Uterus (tissue), 4 donors: ENCODE measurements around the gene C19orf73. TPM values are rescaled to one million over a fixed set of nuclear protein-coding genes. Genes with fewer than 3 reads are reported as not detected.

Experiments used
- DNase-seq, 2 donors: peaks; one replicate each; pipeline ENCODE4 v3.0.0-alpha.2; 2019 to 2020
- H3K27ac ChIP-seq, 2 donors: fragments of 200-600 bp; sonication (generic); 1 replicate in 1 of 2; 2 replicates in 1 of 2; pipeline ENCODE4 v1.5.1; 2016 to 2018
- H3K27me3 ChIP-seq, 2 donors: fragments of 200-600 bp; sonication (generic); one replicate each; pipeline ENCODE4 v1.5.1; 2018 to 2019; ENCODE audit warnings: control low read depth in 1 of 2
- H3K36me3 ChIP-seq, 2 donors: fragments of 200-600 bp; sonication (generic); one replicate each; pipeline ENCODE4 v1.5.1; 2019; ENCODE audit warnings: control low read depth in 1 of 2
- H3K4me1 ChIP-seq, 2 donors: fragments of 200-600 bp; sonication (generic); one replicate each; pipeline ENCODE4 v1.5.1; 2018 to 2019; ENCODE audit warnings: control low read depth in 1 of 2
- H3K4me3 ChIP-seq, 2 donors: fragments of 200-600 bp; sonication (generic); 1 replicate in 1 of 2; 2 replicates in 1 of 2; pipeline ENCODE4 v1.5.1; 2018 to 2019; ENCODE audit warnings: mild to moderate bottlenecking in 1 of 2
- H3K9me3 ChIP-seq, 2 donors: fragments of 200-600 bp; sonication (generic); one replicate each; pipeline ENCODE4 v1.5.1; 2019; ENCODE audit warnings: control low read depth in 1 of 2
- POLR2A ChIP-seq, 2 donors: fragments of 450-650 bp; IDR thresholded peaks; one replicate each; pipeline ENCODE4 v1.6.1; 2016; ENCODE audit warnings: antibody characterized with exemption in 2 of 2, mild to moderate bottlenecking in 1 of 2, moderate library complexity in 1 of 2
- intact Hi-C: fragments of 100-400 bp; cut with DNase I; formaldehyde crosslinking; loops from one replicate; pipeline ENCODE4 v1.15.1; 2023; ENCODE audit warnings: low total_unique reads
- small RNA-seq: library from RNA; depleted of rRNA; stranded (forward); fragments of <200 nt; gene quantifications from one replicate; pipeline ENCODE3, GENCODE V24; 2016
- total RNA-seq, 4 donors: library from RNA; depleted of rRNA in 3 of 4; stranded (reverse); fragments of >200 nt in 3 of 4; gene quantifications; one replicate each; pipeline versions ENCODE4 v1.1.0 to v1.2.4, GENCODE V29; 2014 to 2023
- TF ChIP-seq, protein P1 (sequence below), 4 experiments: fragments of 200-600 bp in 2 of 4; fragments of 450-650 bp in 2 of 4; sonication (generic) in 2 of 4; IDR thresholded peaks; one replicate each; pipeline ENCODE4 v1.5.1; 2016 to 2019; ENCODE audit warnings: antibody characterized with exemption in 4 of 4, mild to moderate bottlenecking in 2 of 4, moderate library complexity in 1 of 4
- donor health status: DM: yes; HTN: yes; CAD: no.

Gene C19orf73
- total RNA-seq, 4 donors from 2014 or later: not detected

DNA sequence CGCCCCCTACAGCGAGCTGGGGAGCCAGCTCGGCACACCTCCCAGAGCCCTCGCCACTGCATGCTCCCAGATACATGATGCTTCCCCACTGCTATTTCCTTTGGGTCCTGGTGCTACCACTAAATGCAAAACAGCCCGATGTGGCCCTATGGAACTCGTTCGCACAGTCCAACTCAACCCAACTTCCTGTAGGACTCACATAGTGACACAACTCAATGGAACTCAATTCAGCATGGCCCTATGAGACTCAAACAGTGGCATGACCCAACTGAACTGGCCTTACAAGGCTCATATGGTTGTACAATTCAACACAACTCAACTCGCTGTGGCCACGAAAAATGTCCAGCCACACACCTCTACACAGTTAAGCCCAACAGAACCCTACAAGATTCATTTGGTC is 49.9 kb downstream of the C19orf73 start:
- intact Hi-C loops: no loop called here

More for the DNA sequence above, 49.9 kb downstream of the C19orf73 start:
- Histone ChIP-seq H3K9me3 (no peaks in the 10 kb centered on the region), H3K4me1 (peaks cover 0 to 10% of the 10 kb centered on the region in 2 donors), H3K27ac (no peak overlapping the region), H3K36me3 (no peaks in the 10 kb centered on the region), H3K4me3 (no peak overlapping the region), H3K27me3 (peaks cover 14 to 21% of the 10 kb centered on the region in 2 donors)
- TF ChIP-seq POLR2A (IDR thresholded peaks at IDR 0.05): no peak
- TF ChIP-seq, protein P1, sequence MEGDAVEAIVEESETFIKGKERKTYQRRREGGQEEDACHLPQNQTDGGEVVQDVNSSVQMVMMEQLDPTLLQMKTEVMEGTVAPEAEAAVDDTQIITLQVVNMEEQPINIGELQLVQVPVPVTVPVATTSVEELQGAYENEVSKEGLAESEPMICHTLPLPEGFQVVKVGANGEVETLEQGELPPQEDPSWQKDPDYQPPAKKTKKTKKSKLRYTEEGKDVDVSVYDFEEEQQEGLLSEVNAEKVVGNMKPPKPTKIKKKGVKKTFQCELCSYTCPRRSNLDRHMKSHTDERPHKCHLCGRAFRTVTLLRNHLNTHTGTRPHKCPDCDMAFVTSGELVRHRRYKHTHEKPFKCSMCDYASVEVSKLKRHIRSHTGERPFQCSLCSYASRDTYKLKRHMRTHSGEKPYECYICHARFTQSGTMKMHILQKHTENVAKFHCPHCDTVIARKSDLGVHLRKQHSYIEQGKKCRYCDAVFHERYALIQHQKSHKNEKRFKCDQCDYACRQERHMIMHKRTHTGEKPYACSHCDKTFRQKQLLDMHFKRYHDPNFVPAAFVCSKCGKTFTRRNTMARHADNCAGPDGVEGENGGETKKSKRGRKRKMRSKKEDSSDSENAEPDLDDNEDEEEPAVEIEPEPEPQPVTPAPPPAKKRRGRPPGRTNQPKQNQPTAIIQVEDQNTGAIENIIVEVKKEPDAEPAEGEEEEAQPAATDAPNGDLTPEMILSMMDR (IDR thresholded peaks at IDR 0.05): no peak
- no peak for DNase-seq

Small RNA genes within 50 kb of the gene (small RNA-seq; reads per million reads assigned to genes)
- gene RN7SL708P: not detected

Other genes starting within 250 kb of the C19orf73 start
- gene PPP1R15A, start 246.7 kb downstream of the C19orf73 start, total RNA-seq: 10 to 100 TPM; 28.6 to 53.0 (median 30.9) TPM
- under 1 TPM in 2 of 4 donors, not detected in 2; 0.14 to 0.70 TPM for gene TULP2, start 220.4 kb downstream of the C19orf73 start, total RNA-seq
- gene NUCB1, start 218.8 kb downstream of the C19orf73 start, total RNA-seq: 100 to 1,000 TPM in 3 of 4 donors, 10 to 100 TPM in 1; 98.5 to 211 (median 173) TPM
- gene DHDH, start 185.4 kb downstream of the C19orf73 start, total RNA-seq: under 1 TPM in 2 of 4 donors, not detected in 2; 0.41 to 0.95 TPM
- 10 to 100 TPM; 16.5 to 84.5 (median 39.5) TPM for gene BAX, start 164.3 kb downstream of the C19orf73 start, total RNA-seq
- 1,000 to 10,000 TPM in 3 of 4 donors, 100 to 1,000 TPM in 1; 472 to 2,968 (median 1,570) TPM for gene FTL, start 153.8 kb downstream of the C19orf73 start, total RNA-seq
- gene GYS1, start 125.8 kb downstream of the C19orf73 start, total RNA-seq: 10 to 100 TPM in 3 of 4 donors, 1 to 10 TPM in 1; 4.9 to 39.8 (median 16.6) TPM
- gene RUVBL2, start 125.3 kb downstream of the C19orf73 start, total RNA-seq: 100 to 1,000 TPM in 1 of 4 donors, 10 to 100 TPM in 3; 51.9 to 109 (median 77.7) TPM
- gene LHB, start 102.1 kb downstream of the C19orf73 start, total RNA-seq: not detected
- gene CGB3, start 94.8 kb downstream of the C19orf73 start, total RNA-seq: not detected
- gene CGB2, start 87.3 kb downstream of the C19orf73 start, total RNA-seq: not detected
- gene CGB1, start 82.2 kb downstream of the C19orf73 start, total RNA-seq: not detected
- gene CGB5, start 75.3 kb downstream of the C19orf73 start, total RNA-seq: not detected
- not detected for gene CGB8, start 70.0 kb downstream of the C19orf73 start, total RNA-seq
- not detected for gene CGB7, start 61.4 kb downstream of the C19orf73 start, total RNA-seq
- gene NTF4, start 54.3 kb downstream of the C19orf73 start, total RNA-seq: 1 to 10 TPM in 1 of 4 donors, under 1 TPM in 1, not detected in 2; 0.64 to 2.2 TPM
- not detected for gene KCNA7, start 46.4 kb downstream of the C19orf73 start, total RNA-seq
- 100 to 1,000 TPM; 196 to 462 (median 289) TPM for gene SNRNP70, start 33.7 kb downstream of the C19orf73 start, total RNA-seq
- gene LIN7B, start 4.8 kb downstream of the C19orf73 start, total RNA-seq: 10 to 100 TPM in 1 of 4 donors, 1 to 10 TPM in 2, not detected in 1; 5.1 to 15.2 (median 5.7) TPM
- gene PPFIA3, start 401 bp upstream of the C19orf73 start, total RNA-seq: 1 to 10 TPM in 2 of 4 donors, under 1 TPM in 1, not detected in 1; 0.51 to 8.3 (median 7.4) TPM
- 10 to 100 TPM in 1 of 4 donors, 1 to 10 TPM in 2, under 1 TPM in 1; 0.51 to 13.5 (median 6.6) TPM for gene HRC, start 36.3 kb upstream of the C19orf73 start, total RNA-seq
- gene TRPM4, start 38.6 kb upstream of the C19orf73 start, total RNA-seq: 10 to 100 TPM in 3 of 4 donors, 1 to 10 TPM in 1; 9.7 to 28.7 (median 15.4) TPM
- gene SLC6A16, start 206.0 kb upstream of the C19orf73 start, total RNA-seq: 1 to 10 TPM in 1 of 4 donors, under 1 TPM in 2, not detected in 1; 0.55 to 7.5 (median 0.88) TPM
- 10 to 100 TPM in 1 of 4 donors, 1 to 10 TPM in 3; 4.4 to 11.0 (median 7.8) TPM for gene CD37, start 216.3 kb upstream of the C19orf73 start, total RNA-seq
- gene TEAD2, start 243.3 kb upstream of the C19orf73 start, total RNA-seq: 10 to 100 TPM; 21.8 to 83.2 (median 48.5) TPM
- gene DKKL1, start 244.7 kb upstream of the C19orf73 start, total RNA-seq: 1 to 10 TPM in 1 of 4 donors, not detected in 3; 1.3 TPM